K562 (cell line): ENCODE data around the gene UBXN6. TPM values are rescaled to one million over a fixed set of nuclear protein-coding genes. Genes with fewer than 3 reads are reported as not detected.

Experiments
- BRD9 ChIP-seq: fragments of 450-650 bp; IDR thresholded peaks from 2 replicates; pipeline ENCODE4 v1.6.1; 2018; ENCODE audit warnings: low read depth; ENCODE audit not compliant: partially characterized antibody
- CBFA2T2 ChIP-seq: fragments of 450-650 bp; conservative IDR thresholded peaks from 2 replicates; pipeline ENCODE4 v1.6.1; 2017; ENCODE audit warnings: mild to moderate bottlenecking
- DDX20 ChIP-seq: fragments of 450-650 bp; IDR thresholded peaks from 2 replicates; pipeline ENCODE4 v1.6.1; 2016; ENCODE audit warnings: missing genetic modification characterization, low read depth, mild to moderate bottlenecking, missing compliant biosample characterization, moderate library complexity
- EHMT2 ChIP-seq: fragments of 450-650 bp; IDR thresholded peaks from 2 replicates; pipeline ENCODE4 v1.6.1; 2018; ENCODE audit warnings: antibody characterized with exemption
- FOSL1 ChIP-seq: fragments of 200-800 bp; sonication (Bioruptor generic); conservative IDR thresholded peaks from 2 replicates; pipeline ENCODE4 v1.6.1; 2016; ENCODE audit warnings: missing genetic modification characterization, missing compliant biosample characterization
- GABPB2 ChIP-seq: fragments of 250-450 bp; sonication (Bioruptor Pico); conservative IDR thresholded peaks from 2 replicates; pipeline ENCODE4 v1.5.1; 2021; ENCODE audit warnings: mild to moderate bottlenecking
- MEIS2 ChIP-seq: fragments of 450-650 bp; IDR thresholded peaks from 2 replicates; pipeline ENCODE4 v1.6.1; 2014; ENCODE audit warnings: mild to moderate bottlenecking; ENCODE audit not compliant: partially characterized antibody
- NCOA1 ChIP-seq: fragments of 450-650 bp; IDR thresholded peaks from 2 replicates; pipeline ENCODE4 v1.6.1; 2016; ENCODE audit warnings: low read depth
- NR2C2 ChIP-seq, 2 experiments: fragments of 200-800 bp in 1 of 2; sonication (Bioruptor generic) in 1 of 2; sonication (generic) in 1 of 2; formaldehyde crosslinking in 1 of 2; IDR thresholded peaks; 2 replicates each; pipeline versions ENCODE4 v1.6.1 to v1.8.0; 2016 to 2022; ENCODE audit warnings: mild to moderate bottlenecking in 1 of 2, missing compliant biosample characterization in 1 of 2, missing genetic modification characterization in 1 of 2, missing genetic modification reagents in 1 of 2
- NUFIP1 ChIP-seq: fragments of 450-650 bp; IDR thresholded peaks from 2 replicates; pipeline ENCODE4 v1.6.1; 2018; ENCODE audit not compliant: partially characterized antibody
- POLR2G ChIP-seq: fragments of 200-400 bp; formaldehyde crosslinking; IDR thresholded peaks from 2 replicates; pipeline ENCODE4 v1.6.1; 2017; ENCODE audit warnings: low read depth, mild to moderate bottlenecking, antibody characterized with exemption, low read length, moderate library complexity
- TEAD4 ChIP-seq, 2 experiments: sonication (generic) in 1 of 2; formaldehyde crosslinking in 1 of 2; IDR thresholded peaks; 2 replicates each; pipeline versions ENCODE4 v1.6.1 to v1.8.0; 2012 to 2022; ENCODE audit warnings: borderline replicate concordance in 1 of 2, inconsistent platforms in 1 of 2, low read length in 1 of 2, mild to moderate bottlenecking in 1 of 2, missing genetic modification reagents in 1 of 2
- TGIF2 ChIP-seq: sonication (generic); formaldehyde crosslinking; IDR thresholded peaks from 2 replicates; pipeline ENCODE4 v1.8.1; 2022; ENCODE audit warnings: mild to moderate bottlenecking, missing genetic modification reagents, moderate library complexity
- TOE1 ChIP-seq, 2 experiments: fragments of 450-650 bp in 1 of 2; sonication (generic) in 1 of 2; formaldehyde crosslinking in 1 of 2; IDR thresholded peaks; 2 replicates each; pipeline versions ENCODE4 v1.7.1 to v1.8.0; 2016 to 2022; ENCODE audit warnings: borderline replicate concordance in 2 of 2, mild to moderate bottlenecking in 2 of 2, antibody characterized with exemption in 1 of 2, inconsistent platforms in 1 of 2, low read depth in 1 of 2, missing genetic modification reagents in 1 of 2, moderate library complexity in 1 of 2
- polyA plus RNA-seq, 8 experiments: library from polyadenylated mRNA; depleted of rRNA in 4 of 8; stranded (reverse) in 5 of 8; unstranded in 3 of 8; fragments of >200 nt; fragmentation: Nextera tagmentation in 2 of 8; fragmentation: Illumina TruSeq in 1 of 8; extraction: Ambion mirVana in 2 of 8; extraction: Trizol in 1 of 8; gene quantifications; 2 replicates each; pipeline versions ENCODE4 v1.2.1 to v1.2.3, GENCODE V29; 2011 to 2014; ENCODE audit warnings: inconsistent platforms in 1 of 8, missing spikeins in 1 of 8
- total RNA-seq, 7 experiments: library from RNA; depleted of rRNA in 6 of 7; stranded (reverse); fragments of >200 nt in 6 of 7; fragmentation: Illumina TruSeq in 2 of 7; extraction: Trizol in 2 of 7; gene quantifications; 2 replicates each; pipeline versions ENCODE4 v1.2.1 to v1.2.3, GENCODE V29; 2011 to 2021; ENCODE audit warnings: low replicate concordance in 1 of 7
- TF ChIP-seq, protein P1 (sequence below): fragments of 450-650 bp; formaldehyde crosslinking; IDR thresholded peaks from 2 replicates; pipeline ENCODE4 v1.4.0; 2020; ENCODE audit warnings: mild to moderate bottlenecking, moderate library complexity
- TF ChIP-seq, protein P2 (sequence below): IDR thresholded peaks from 2 replicates; pipeline ENCODE4 v1.6.1; 2011; ENCODE audit warnings: borderline replicate concordance, low read depth, mild to moderate bottlenecking, moderate library complexity, low read length; ENCODE audit not compliant: insufficient read depth, poor library complexity, severe bottlenecking

The UBXN6 gene
- total and polyA plus RNA-seq, 9 of the 15 experiments (the other 6 are each of a cell fraction or from before 2014, with no cell fraction given) = 0.48 to 90.2 (median 29.5) TPM

DNA sequence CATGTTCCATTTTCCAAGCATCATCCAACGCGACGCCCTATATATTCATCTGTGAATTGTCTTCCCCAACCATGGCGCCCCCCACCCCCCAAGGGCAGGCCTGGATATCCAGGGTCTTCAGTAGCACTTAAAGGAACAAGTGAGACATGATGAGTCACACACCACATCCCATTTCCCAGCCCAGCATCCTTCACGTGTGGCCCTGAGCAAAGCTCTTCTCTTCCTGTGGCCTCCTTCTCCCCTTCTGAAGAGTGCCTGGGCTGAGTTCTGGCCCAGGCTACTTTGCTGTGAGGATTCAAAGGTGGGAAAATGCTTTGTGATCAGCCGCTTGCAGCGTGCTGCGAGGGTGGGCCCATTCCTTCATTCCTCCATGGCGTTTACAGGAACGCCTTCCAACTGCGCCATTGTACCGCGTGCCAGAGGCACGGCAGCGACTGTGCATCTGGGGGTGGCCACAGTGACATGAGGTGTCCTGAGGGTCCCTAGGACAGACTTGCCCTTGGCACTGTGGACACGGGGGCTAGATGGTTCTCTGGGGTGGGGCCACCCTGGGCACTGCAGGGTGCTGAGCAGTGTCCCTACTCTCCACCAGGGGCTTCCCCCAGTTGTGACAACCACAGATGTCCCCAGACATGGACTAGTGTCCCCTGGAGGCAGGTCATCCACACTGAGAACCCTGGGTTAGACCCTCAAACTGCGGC, 49.0 kb upstream of the UBXN6 start (continued):
- TF ChIP-seq, protein P1, sequence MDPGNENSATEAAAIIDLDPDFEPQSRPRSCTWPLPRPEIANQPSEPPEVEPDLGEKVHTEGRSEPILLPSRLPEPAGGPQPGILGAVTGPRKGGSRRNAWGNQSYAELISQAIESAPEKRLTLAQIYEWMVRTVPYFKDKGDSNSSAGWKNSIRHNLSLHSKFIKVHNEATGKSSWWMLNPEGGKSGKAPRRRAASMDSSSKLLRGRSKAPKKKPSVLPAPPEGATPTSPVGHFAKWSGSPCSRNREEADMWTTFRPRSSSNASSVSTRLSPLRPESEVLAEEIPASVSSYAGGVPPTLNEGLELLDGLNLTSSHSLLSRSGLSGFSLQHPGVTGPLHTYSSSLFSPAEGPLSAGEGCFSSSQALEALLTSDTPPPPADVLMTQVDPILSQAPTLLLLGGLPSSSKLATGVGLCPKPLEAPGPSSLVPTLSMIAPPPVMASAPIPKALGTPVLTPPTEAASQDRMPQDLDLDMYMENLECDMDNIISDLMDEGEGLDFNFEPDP = no peak
- TF ChIP-seq MEIS2 = no peak
- TF ChIP-seq, protein P2, sequence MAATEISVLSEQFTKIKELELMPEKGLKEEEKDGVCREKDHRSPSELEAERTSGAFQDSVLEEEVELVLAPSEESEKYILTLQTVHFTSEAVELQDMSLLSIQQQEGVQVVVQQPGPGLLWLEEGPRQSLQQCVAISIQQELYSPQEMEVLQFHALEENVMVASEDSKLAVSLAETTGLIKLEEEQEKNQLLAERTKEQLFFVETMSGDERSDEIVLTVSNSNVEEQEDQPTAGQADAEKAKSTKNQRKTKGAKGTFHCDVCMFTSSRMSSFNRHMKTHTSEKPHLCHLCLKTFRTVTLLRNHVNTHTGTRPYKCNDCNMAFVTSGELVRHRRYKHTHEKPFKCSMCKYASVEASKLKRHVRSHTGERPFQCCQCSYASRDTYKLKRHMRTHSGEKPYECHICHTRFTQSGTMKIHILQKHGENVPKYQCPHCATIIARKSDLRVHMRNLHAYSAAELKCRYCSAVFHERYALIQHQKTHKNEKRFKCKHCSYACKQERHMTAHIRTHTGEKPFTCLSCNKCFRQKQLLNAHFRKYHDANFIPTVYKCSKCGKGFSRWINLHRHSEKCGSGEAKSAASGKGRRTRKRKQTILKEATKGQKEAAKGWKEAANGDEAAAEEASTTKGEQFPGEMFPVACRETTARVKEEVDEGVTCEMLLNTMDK = peak; percentile 7
- TF ChIP-seq TGIF2 (CRISPR knock-in tag) = no peak
- TF ChIP-seq POLR2G = peak; percentile 45; the same call in 1 of the 2 replicates
- TF ChIP-seq EHMT2 = no peak
- no peak for TF ChIP-seq NR2C2 (CRISPR knock-in tag; IDR thresholded peaks at IDR 0.05)
- no peak for TF ChIP-seq NR2C2 (tag; IDR thresholded peaks at IDR 0.05)
- peak; percentile 58 for TF ChIP-seq FOSL1
- no peak for TF ChIP-seq DDX20 (tag)
- TF ChIP-seq TEAD4 (IDR thresholded peaks at IDR 0.05; ENCODE audit: low read length) = no peak
- TF ChIP-seq TEAD4 (CRISPR knock-in tag; IDR thresholded peaks at IDR 0.05; ENCODE audit: borderline replicate concordance) = no peak
- no peak for TF ChIP-seq CBFA2T2
- TF ChIP-seq NCOA1 = no peak
- TF ChIP-seq BRD9 = no peak
- TF ChIP-seq TOE1 (IDR thresholded peaks at IDR 0.05; ENCODE audit: borderline replicate concordance) = no peak
- no peak for TF ChIP-seq TOE1 (CRISPR knock-in tag; IDR thresholded peaks at IDR 0.05; ENCODE audit: borderline replicate concordance, low read depth)
- TF ChIP-seq GABPB2 = no peak
- no peak for TF ChIP-seq NUFIP1
- TF ChIP-seq, all 486 proteins: peak for 8
